Measurements from ENCODE around the gene CD93.

The CD93 gene, protein sequence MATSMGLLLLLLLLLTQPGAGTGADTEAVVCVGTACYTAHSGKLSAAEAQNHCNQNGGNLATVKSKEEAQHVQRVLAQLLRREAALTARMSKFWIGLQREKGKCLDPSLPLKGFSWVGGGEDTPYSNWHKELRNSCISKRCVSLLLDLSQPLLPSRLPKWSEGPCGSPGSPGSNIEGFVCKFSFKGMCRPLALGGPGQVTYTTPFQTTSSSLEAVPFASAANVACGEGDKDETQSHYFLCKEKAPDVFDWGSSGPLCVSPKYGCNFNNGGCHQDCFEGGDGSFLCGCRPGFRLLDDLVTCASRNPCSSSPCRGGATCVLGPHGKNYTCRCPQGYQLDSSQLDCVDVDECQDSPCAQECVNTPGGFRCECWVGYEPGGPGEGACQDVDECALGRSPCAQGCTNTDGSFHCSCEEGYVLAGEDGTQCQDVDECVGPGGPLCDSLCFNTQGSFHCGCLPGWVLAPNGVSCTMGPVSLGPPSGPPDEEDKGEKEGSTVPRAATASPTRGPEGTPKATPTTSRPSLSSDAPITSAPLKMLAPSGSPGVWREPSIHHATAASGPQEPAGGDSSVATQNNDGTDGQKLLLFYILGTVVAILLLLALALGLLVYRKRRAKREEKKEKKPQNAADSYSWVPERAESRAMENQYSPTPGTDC

DNA sequence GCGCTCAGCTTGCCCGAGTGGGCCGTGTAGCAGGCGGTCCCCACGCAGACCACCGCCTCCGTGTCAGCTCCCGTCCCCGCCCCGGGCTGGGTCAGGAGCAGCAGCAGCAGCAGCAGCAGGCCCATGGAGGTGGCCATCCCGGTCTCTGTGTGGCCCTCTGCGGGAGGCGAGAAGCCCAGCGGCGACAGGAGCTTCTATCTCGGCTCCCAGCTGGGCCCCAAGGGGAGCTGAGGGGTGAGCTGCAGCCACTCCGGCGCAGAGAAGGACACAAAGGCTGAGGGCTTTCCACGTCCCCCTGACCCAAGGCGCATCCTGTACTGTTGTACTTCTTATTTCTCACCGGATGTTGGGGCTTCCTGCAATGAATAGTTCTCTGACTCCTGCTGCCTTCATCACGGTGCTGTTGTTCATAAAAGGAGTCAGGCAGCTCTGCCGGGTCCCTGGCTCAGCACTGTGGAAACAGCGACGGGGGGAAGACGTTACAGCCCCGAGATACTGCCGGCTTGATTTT is at the start of gene CD93:
Gene CD93 (minus strand): TSS at position 269 of the 511 bp plus-strand sequence. CDS start 132 bp downstream, at position 137.
- no peak for DNase-seq (ENCODE audit: low read depth)

DNA sequence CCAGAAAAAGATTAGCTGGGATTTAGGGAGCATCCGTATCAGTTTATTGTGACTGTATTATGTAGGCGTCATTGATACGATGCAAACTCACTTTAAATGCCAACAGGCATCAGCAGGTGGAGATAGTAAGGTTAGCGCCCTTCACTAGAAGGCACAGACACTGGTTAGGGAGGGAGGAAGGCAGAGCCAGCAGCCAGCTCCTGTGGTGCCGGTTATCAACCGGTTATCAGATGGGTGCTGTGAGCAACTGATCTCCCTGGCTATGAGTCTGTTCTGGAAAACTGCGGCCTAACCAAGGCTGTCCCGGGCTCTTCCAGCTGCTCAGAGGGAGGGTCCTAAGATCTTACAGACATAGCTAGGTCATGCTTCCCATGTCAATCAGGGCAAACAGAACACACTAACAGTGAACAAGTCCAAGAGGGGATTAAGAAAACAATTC is 47.5 kb upstream of the CD93 start:
- no peak for DNase-seq (ENCODE audit: low read depth)

DNA sequence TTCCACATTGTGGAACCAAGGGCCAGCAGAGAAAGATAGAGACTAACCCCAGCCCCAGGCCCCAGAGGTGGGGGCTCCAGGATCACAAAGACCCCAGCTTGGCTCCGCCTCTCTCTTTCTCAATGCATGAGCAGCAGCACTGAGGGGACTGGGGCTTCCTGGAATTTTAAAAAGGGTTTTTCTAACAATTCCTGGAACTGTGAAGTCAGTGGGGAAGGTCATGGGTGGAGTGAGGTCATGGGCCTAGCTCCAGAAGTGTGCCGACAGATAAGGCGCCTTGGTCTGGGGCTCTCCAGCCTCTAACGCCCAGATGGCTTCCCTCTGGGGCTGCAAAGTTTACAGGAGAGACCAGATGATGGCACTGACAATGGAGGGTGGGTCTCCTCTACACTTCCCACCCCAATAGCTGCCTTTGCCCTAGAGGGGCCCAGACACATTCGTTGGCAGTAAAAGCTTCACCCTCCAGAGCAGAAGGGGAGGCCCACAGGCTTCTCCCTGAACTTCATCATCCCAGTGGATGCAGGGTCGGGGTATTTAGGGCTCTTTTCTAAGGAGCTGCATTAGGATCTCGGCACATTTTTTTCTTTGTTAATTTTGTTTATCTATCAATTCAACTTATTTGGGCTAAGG is 46.9 kb upstream of the CD93 start:
- DNase-seq (ENCODE audit: low read depth) = no peak

DNA sequence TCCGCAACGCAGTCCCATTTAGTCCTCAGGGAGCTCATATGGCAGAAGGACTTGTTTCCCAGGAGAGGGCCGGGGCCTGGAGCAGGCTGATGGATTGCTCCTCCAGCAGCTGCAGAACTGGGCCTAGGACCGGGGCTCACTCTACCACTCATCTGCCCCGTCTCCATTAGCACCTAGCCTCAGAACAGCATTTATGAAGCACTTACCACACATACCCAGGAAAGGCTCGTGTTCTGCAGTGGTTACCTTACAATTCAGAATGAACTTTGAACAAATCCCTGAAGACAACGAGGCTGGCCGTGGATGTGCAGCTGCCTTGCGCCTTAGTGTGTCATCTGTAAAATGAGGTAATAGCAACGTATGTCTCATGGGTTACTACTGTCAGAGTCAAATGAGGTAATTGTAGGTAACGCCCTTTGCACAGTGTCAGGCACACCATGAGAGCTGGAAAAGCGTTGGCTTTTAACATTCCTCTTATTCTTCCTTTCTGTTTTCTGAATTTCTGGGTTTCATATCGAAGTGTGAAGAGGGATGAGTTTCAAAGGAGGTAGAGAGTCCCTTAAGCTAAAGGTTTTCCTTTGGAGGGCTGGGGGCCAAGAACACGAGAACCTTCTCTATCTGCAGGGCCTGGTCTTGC is 46.3 kb upstream of the CD93 start:
- DNase-seq (ENCODE audit: low read depth) = no peak

DNA sequence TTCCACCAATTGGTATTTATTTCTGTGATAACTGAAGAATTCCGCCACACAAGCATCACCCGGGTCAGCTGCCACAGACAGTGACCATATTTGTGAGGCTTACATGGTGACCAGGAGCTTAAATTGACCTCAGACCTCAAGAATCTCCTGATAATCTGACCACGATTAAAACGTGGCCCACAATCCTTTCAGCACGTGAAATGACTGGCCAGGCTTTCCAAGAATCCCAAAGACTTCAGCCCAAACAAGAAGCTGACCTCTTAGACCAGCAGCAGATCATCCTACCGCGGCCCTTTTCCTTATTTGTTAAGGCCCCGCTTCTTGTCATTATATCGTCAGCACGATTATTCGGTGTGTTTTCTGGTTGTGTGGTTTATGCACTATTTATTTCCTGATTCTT is 45.6 kb upstream of the CD93 start:
- no peak for DNase-seq (ENCODE audit: low read depth)

DNA sequence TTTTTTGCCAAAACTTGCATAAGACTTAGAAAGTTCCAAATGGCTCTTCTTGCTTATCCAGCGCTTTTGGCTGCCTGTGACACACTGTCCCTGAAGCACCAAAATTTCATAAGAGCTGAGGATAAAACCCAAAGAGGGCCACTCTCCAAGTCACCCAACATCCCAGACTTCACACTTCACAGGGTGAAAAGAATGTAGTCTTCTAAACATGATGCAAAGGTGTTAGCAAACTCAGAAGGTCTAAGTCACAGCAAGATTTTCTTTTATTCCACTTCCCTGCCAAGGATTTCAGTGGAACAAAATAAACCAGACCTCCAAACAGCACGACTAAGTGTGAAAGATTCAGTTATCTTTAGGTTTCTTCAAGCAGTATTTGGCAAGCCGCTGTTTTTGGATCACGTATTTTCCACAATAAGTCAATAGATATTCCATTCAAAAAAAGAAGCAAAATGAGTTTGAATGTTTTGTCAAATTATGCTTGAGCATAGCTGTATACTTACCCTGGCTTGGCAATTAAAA is 44.6 kb upstream of the CD93 start:
- DNase-seq (ENCODE audit: low read depth) = no peak

DNA sequence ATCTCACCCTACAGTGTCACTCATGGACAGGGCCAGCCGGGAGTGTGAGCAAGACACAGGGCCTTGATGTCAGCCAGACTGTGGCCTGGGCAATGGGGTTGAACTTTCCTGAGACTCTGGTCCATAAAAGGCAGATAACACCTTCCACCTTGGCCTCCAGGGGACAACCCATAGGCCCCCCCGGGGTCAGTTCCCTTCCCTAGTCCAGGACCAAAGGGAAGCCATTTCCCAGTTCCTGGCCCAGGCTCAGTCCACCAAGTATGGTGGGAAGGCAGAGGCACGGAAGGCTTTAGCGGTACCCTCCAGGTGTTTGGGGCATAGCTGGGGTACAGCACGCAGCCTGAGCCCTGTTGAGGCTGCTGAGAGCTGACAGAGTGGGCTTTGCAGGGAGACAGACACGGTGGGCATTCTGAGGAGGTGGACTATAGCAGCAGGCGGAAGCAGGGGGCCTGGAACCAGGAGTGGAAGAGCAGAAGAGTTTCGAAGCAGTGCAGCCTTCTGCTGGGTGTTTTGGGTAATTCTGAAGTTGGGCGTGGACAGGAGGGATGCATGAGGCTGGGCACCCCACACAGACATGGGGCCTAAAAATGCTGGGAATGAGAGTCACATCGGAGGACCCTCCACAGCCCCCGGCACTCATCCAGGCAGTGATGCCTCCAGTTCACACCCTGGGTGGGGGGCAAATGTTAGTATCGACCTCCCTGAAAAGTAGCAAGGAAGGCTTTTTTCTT is 43.9 kb upstream of the CD93 start:
- no peak for DNase-seq (ENCODE audit: low read depth)

DNA sequence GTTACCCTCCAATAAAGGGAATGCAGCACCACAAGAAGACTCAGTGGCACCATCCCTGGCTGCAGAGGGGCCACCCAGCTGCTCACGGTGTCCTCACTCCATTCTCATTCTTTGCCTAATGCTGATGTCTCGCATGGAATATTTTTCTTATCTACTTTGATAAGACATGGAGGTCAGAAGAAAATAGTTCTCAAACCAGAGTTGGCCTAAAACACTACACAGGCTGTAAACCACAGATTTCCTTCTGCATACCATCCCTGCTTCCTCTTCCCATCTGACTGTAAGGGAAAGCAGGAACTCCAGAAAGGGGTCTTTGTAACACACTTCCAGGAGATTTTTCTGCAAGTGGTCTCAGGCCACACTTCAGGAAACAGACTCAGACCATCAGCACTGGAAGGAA is 43.1 kb upstream of the CD93 start:
- DNase-seq (ENCODE audit: low read depth) = no peak

DNA sequence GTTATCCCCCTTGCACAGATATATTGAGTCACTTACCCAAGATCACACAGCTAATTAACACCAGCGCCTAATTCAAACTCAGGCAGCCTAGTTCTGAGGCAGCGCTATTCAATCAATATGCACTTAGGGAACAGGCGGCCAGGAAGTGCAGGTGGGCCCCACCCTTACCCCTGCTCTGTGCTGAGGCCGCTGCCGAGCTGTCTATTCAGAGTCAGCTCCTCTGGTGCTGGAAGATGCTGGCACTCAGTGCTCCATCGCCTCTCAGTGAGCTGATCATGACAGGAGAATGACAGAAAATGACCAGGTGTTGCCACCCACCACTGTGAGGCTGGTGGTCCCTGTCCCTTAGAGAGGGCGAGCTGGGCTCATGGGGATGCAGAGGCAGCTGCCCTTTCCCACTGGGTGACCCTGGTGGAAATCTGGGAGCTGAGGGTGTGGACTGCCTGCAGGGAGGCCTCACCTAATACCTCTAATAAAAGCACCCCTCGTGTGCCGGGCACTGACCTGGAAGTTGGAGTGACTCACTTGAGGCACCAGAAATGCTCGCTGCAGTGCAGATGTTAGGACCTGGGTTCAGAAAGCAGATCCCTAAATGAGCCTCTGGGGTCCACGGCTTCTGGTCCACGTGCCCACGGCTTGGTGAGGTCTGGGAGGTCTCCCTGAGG is 42.5 kb upstream of the CD93 start:
- no peak for DNase-seq (ENCODE audit: low read depth)

DNA sequence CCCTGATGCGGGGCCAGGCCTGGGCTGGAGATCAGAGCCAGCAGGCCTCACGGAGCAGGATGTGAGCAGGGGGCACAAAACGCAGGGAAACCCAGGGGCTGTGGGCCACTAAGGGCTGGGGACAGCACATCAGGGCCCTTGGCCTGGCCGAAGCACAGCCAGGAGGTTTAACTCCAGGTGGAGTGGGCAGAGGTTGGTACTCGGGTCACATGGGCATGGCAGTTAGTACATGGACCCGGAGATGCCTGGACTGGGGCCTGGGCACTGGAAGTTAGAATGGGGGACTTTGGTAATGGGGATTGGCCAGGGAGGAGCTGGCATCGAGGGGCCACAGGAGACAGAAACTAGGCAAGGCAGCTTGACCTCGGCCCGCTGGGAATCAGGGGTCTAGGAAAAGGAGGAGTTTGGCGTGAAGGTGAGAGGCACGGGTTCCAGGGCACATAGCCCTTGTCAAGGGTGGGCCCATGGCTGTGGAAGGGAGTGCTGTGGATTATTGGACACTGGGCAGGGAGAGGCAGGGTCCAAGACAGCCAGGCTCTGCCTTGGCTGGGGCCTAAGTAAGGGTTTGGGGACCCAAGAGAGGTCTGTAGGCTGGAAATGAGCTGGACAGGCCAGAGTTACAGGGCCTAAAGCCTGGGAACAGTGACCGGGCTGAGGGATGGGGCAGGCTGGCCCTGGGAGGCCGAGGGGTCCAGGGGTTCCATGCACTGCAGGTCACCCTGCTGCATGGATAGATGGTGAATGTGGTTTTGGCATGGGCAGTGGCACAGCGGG is 41.6 kb upstream of the CD93 start:
- DNase-seq (ENCODE audit: low read depth) = no peak

DNA sequence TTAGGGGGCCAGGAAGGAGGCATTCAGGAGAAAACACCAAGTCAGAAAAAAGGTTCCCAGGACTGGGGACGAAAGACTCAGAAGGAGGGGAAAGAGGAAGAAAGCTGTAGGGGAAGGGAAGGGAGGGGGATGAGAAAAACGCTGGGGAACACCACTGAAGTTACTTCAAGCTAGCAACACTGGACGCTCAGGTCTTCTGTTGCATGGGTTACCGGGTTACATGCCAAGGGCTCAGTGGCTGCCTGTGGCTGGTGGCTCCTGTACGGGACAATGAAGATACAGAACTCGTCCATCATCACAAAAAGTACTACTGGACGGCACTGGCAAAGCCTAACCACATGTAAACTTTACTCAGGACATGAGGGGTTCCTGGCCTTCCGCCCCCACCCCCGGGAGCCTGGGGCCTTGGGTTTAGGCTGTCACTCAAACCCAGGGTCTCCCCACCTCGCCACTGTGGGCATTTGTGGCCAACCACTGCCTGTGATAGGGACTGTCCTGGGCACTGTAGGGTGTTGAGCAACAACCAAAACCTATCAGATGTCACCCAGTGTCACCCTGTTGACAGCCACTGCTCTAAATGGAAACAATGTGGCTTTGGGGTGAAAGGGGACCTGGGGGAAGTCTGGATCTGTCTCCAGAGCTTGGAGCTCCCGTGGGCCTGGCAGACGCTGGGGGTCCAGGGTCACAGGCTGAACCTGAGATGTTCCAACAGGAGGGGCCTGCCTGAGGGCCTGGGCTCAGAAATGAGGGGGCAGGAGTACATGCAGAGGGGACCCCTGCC is 40.3 kb upstream of the CD93 start:
- DNase-seq (ENCODE audit: low read depth) = no peak

DNA sequence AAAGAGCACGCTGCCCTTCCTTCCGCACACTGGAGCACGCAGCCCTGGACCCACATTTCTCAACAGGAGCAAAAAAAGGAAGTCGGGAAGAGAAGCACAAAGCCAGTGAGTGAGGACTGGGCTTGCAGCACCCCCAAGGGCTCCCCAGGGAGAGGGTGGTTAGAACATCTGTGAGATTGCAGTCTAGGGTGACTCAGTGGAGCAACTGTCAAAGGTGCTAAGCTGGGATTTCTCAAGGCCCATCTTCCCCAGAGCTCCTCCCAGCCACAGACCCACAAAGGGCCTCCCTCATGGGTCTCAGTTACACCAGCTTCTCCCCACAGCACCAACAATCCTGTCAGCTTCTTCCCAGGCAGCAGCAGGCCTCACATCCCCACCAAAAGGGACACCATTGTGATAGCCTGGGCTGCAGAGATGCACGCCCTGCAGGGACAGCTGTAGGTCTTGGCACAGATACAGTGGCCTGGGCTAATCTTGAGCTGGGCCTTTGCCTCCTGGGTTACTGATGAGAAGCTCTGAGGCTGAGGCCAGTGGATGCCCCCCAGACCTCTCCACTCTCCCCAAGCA is 39.6 kb upstream of the CD93 start:
- no peak for DNase-seq (ENCODE audit: low read depth)

DNA sequence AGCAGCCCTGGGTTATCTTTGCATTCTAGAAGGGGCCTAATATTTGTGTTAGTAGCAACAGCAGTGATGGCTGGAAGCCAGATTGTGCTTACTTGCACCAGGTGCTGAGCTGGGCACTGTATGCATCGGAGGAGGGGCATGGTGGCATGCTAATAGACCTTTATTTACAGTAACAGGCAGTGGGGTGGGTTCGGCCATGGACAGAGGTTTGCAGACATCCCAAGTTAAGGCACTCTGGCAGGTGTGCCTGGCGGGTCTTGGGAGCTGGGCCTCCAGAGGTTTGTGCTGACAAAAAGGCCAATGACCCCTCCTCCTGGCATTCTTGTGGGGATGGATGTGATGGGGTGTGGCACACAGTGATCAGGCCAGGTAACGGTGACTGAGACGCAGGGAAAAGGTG is 39.0 kb upstream of the CD93 start:
- no peak for DNase-seq (ENCODE audit: low read depth)

DNA sequence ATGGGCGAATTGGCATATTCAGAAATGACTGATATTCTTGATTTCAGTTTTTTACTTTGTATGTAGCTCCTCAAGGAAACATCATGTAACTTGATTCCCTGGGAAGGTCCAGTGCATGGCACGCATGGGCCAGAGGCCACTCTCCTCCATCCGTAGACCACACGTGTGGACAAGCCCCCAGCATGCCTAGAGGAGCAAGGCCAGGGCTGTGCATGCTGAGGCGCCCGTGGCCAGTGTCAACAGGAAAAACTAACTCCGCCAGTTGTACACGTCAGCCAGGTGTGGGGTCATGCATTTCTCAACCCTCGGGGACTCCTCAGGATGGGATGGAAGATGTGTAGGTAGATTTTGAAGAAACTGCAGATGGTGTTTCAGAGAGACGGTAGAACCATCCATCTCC is 37.8 kb upstream of the CD93 start:
- DNase-seq (ENCODE audit: low read depth) = no peak

DNA sequence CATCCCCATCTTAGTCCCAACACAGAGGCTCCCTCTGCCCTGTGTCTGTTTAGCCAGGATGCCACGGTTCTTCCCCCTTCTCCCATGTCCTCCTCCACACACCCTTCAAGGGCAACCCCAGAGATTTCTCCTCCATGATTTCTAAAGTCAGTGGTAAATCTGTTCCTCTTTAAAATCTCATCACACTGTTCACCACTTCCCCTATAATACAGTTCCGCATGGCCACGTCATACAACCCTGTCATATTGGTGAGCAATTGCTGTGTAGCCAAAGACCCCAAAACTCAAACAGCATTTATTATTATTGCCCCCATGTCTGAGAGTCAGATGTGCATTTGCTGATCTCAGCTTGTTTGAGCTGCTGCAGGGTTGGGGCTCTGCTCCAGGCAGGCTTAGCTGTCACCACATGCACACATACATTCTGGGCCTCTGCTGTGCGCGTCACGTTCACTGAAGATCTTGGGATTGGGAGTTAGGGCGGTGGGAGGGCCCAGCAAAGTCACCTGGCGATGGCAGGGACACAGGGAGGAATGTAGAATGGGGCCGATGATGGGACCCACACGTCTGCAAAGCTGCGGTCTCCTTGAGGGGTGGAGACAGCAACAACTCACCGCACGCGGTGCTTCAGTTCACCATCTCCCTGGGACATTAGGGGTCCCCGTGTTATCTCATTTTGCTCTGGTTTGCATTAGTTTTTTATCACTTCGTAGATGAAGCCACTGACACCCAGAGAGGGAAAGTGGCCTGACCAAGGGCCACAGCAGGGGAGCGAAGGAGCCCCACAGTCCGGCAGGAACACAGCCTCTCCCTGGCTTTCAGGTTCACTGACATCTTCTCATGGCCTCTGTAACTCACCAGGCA is 36.9 kb upstream of the CD93 start:
- DNase-seq (ENCODE audit: low read depth) = no peak

DNA sequence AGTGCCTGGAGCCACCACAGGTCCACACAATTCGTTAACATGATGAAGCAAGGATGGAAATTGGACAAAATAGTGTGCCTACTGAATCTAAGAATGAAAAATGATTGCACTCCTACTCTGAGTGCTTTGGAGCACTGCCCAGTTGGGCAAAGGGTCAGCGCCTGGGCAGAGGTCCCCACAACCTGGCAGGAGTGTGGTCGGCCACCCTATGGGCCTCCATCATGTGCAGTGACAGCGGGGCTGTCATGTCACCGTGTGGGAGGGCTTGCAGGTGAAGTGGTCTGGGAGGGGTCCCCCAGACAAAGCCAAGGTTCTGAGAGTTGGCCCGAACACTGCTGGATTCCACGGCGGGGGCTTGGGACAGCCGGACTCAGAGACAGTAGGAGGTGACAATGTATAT is 36.2 kb upstream of the CD93 start:
- no peak for DNase-seq (ENCODE audit: low read depth)

DNA sequence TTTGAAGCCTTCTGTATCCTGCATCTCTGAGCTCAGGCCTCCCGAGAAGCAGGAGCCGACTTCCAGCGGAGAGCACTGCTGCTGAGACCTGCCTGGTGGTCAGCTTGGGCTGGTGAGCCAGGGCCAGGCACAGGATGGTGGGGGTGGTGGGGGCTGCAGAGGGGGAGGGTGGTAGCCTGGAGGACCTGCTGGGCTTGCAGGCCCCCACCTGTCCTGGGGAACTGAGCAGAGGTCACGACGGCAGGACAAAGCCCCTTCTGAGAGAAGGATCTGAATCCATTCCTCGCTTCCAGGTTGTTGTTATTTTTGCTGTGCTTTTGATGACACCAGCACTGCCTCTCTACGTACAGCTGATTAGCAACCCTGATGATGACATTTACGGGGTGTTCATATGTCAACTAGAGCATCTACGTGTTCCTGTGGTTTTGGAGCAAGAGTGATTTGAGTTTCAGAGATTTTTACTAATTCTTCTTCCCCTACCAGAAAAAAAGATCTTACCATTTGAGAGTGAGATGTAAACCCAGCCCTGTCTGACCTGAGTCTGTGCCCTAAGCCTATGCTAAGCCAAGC is 35.7 kb upstream of the CD93 start:
- DNase-seq (ENCODE audit: low read depth) = no peak

Data from stimulated activated CD8-positive, alpha-beta memory T cell treated with anti-CD3 and anti-CD28 coated beads, Interleukin-15, amount 100 ng/mL, for 24 hours (primary cell).